Endothelial cell (in vitro differentiated cells): ENCODE results near the gene MIB2. TPM values are rescaled to one million over a fixed set of nuclear protein-coding genes. Genes with fewer than 3 reads are reported as not detected.

Source experiments
- DNase-seq: peaks from one replicate; pipeline ENCODE4 v3.0.0; 2021; ENCODE audit warnings: low spot score
- H3K27ac Mint-ChIP-seq: one replicate; pipeline ENCODE4 v1.8.0; 2021; ENCODE audit warnings: mixed read lengths, inconsistent platforms; ENCODE audit not compliant: unreplicated experiment
- H3K27me3 Mint-ChIP-seq: one replicate; pipeline ENCODE4 v1.8.0; 2021; ENCODE audit warnings: mild to moderate bottlenecking, moderate library complexity, mixed read lengths, inconsistent platforms; ENCODE audit not compliant: unreplicated experiment
- H3K36me3 Mint-ChIP-seq: one replicate; pipeline ENCODE4 v1.8.0; 2021; ENCODE audit warnings: mild to moderate bottlenecking, low read depth, mixed read lengths, inconsistent platforms; ENCODE audit not compliant: unreplicated experiment
- H3K4me1 Mint-ChIP-seq: one replicate; pipeline ENCODE4 v1.8.0; 2021; ENCODE audit warnings: mild to moderate bottlenecking, mixed read lengths, inconsistent platforms; ENCODE audit not compliant: unreplicated experiment
- H3K4me3 Mint-ChIP-seq: one replicate; pipeline ENCODE4 v1.8.0; 2021; ENCODE audit warnings: mild to moderate bottlenecking, mixed read lengths, inconsistent platforms; ENCODE audit not compliant: unreplicated experiment
- H3K9me3 Mint-ChIP-seq: one replicate; pipeline ENCODE4 v1.8.0; 2021; ENCODE audit warnings: mixed read lengths, inconsistent platforms; ENCODE audit not compliant: unreplicated experiment
- total RNA-seq: library from RNA; stranded (reverse); fragmentation: NEBNext Ultra II Directional; extraction: Animal tissue kit (Norgen Biotek cat#: 25700); gene quantifications from one replicate; pipeline ENCODE4 v1.2.1, GENCODE V29; 2021; ENCODE audit not compliant: unreplicated experiment
- TF ChIP-seq, protein P1 (sequence below): fragments of 200-600 bp; sonication (generic); IDR thresholded peaks from one replicate; pipeline ENCODE4 v1.5.0; 2021; ENCODE audit warnings: antibody characterized with exemption; ENCODE audit not compliant: unreplicated experiment

The MIB2 gene
- total RNA-seq, 1 donor from 2014 or later: 84.4 TPM

DNA sequence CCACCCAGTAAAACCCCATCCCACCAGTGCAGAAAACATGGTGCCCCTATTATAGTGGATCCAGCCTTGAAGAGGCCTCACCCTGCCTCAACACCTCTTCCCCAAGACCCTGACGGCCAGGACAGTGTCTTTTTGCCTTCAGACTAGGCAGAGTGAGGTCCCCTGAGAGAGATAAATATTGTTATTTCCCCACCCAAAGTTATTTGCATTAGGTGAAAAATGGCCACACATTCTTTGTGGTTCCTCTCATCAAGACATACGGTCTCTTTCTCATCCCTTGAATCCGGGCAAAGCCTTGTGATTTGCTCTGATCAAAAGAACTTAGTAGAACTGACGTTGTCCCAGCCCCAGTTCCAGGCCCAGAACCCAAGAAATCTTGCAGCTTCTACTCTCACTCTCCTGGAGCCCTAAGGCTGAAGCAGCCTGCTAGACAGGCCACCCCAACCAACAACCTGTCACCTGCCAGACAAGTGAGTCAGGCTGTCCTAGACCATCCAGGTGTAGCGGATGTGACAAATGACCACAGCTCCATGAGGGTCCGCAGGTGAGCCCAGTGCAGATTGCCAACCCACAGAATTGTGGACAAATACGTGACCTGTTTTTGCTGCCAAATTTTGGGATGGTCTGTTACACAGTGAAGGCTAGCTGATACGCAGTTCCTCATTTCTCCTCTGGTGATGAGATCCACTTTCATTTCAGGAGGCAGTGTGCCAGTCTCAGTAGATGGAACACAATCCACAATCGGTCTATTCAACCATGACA, 32.5 kb upstream of the MIB2 start:
- H3K36me3 Mint-ChIP-seq: no peaks in the 10 kb centered on the region
- H3K4me3 Mint-ChIP-seq: no peak overlapping the region
- H3K4me1 Mint-ChIP-seq: no peaks in the 10 kb centered on the region
- H3K9me3 Mint-ChIP-seq: no peaks in the 10 kb centered on the region
- H3K27ac Mint-ChIP-seq: no peak overlapping the region
- TF ChIP-seq, protein P1, sequence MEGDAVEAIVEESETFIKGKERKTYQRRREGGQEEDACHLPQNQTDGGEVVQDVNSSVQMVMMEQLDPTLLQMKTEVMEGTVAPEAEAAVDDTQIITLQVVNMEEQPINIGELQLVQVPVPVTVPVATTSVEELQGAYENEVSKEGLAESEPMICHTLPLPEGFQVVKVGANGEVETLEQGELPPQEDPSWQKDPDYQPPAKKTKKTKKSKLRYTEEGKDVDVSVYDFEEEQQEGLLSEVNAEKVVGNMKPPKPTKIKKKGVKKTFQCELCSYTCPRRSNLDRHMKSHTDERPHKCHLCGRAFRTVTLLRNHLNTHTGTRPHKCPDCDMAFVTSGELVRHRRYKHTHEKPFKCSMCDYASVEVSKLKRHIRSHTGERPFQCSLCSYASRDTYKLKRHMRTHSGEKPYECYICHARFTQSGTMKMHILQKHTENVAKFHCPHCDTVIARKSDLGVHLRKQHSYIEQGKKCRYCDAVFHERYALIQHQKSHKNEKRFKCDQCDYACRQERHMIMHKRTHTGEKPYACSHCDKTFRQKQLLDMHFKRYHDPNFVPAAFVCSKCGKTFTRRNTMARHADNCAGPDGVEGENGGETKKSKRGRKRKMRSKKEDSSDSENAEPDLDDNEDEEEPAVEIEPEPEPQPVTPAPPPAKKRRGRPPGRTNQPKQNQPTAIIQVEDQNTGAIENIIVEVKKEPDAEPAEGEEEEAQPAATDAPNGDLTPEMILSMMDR: no peak
- no peak for DNase-seq
- H3K27me3 Mint-ChIP-seq: peaks cover 2% of the 10 kb centered on the region

DNA sequence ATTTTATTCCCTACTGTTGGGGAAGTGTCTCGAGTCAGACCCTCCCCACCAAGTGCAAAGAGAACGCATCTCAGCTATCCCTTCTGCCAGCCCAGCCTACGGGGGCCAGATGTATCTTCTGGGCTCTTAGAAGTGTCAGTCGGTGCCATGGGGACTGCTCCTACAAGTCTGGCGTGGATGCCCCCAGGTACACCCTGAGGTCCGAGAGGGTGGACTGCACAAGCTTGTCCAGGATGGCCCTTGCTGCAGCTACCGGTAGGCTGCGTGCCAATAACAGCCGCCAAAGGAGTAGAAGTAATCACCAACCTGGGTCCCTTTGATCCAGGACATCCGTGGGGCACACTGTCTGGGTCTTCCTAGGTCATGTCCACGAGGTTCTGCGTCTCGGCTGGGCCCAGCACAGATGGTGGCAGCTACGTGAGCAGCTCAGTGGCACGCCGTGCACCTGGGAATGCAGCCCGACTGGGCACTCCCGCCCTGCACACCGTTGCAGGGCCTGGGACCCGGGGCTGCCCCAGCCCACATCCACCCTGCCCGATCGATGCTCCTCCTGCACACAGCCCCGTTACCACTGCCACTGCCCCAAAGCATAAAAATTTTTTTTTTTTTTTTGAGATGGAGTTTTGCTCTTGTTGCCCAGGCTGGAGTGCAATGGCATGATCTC, 31.8 kb upstream of the MIB2 start:
- Mint-ChIP-seq H3K4me3 (no peak overlapping the region), H3K36me3 (no peaks in the 10 kb centered on the region), H3K9me3 (no peaks in the 10 kb centered on the region), H3K4me1 (no peaks in the 10 kb centered on the region), H3K27ac (no peak overlapping the region), H3K27me3 (peaks cover 2% of the 10 kb centered on the region)
- TF ChIP-seq, protein P1: no peak
- no peak for DNase-seq

DNA sequence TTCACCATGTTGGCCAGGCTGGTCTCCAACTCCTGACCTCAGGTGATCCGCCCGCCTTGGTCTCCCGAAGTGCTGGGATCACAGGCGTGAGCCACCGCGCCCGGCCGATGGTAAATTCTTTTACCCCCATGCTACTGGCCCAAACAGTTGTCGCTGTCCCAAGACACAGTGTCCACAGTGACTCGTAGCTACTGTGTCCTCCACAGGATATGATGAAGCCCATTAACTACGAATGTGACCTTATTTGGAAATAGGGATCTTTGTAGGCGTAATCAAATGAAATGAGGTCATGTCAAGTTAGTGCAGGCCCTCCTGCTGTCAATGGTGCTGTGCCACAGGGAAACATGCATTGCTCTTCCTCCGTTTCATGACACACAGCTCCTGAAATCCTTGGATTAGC, 23.8 kb upstream of the MIB2 start:
- Mint-ChIP-seq H3K27me3 (peaks cover 9% of the 10 kb centered on the region), H3K9me3 (no peaks in the 10 kb centered on the region), H3K4me1 (no peaks in the 10 kb centered on the region), H3K4me3 (no peak overlapping the region), H3K36me3 (no peaks in the 10 kb centered on the region), H3K27ac (no peak overlapping the region)
- no peak for DNase-seq
- TF ChIP-seq, protein P1: no peak

DNA sequence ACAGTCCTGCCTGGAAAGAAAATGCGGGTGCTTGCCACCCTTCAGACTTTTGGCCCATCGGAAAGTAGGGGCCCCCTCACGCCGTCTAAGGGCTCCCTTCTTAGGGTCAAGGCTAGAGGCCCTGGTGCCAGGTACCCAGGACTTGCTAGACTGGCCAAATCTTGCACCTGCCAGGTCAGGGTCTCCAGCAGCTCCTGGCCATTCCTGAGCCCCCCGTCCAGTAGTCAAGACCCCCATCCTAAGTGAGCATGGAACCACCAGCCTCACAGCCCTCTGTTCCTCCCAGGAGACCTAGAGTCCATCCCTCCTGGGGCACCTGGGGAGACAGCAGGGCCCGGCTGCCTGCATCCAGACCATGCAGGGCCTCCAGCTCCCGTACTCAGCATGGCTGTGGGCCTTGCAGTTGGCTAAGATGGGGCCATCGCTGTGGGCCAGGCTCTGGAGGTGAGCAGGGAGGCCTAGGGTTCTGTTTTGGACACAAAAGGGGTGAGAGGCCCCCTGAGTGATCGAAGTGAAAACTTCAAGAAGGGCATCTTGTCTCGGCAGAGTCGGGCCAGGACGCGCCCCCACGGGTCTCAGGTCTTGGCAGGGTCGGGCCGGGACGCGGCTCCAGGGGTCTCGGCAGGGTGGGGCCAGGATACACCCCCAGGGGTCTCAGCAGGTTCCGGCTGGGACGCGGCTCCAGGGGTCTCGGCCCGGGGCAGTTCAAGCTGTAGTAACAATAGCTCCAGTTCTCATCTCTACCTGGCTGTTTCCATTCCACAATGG, 21.3 kb upstream of the MIB2 start:
- H3K4me3 Mint-ChIP-seq: no peak overlapping the region
- no peak overlapping the region for H3K27ac Mint-ChIP-seq
- H3K4me1 Mint-ChIP-seq: no peaks in the 10 kb centered on the region
- no peaks in the 10 kb centered on the region for H3K36me3 Mint-ChIP-seq
- DNase-seq: no peak
- no peaks in the 10 kb centered on the region for H3K9me3 Mint-ChIP-seq
- H3K27me3 Mint-ChIP-seq: peaks cover 14% of the 10 kb centered on the region
- TF ChIP-seq, protein P1: no peak
